A549 (cell line): ENCODE results near the gene HOOK1. TPM values are rescaled to one million over a fixed set of nuclear protein-coding genes. Genes with fewer than 3 reads are reported as not detected.

Experiments
- ATAC-seq, 2 experiments: fragments of 200-7000 bp in 1 of 2; fragments of >200 bp in 1 of 2; cut with Nextera tagmentation in 1 of 2; cut with Tn5 transposase in 1 of 2; 3 replicates each; pipeline versions ENCODE4 v1.8.0 to v1.9.1; 2018 to 2020; ENCODE audit warnings: mild to moderate bottlenecking in 1 of 2, moderate library complexity in 1 of 2
- CTCF ChIA-PET: fragments of 300-600 bp; sonication (Branson Sonifier 250); formaldehyde crosslinking; extraction: SDS; loops from one replicate; lab custom pipeline; 2021; ENCODE audit warnings: antibody characterized with exemption, inconsistent platforms; lab: Yijun Ruan, JAX
- POLR2A ChIA-PET: fragments of 350-600 bp; formaldehyde crosslinking; extraction: SDS; loops from one replicate; lab custom pipeline; 2021; ENCODE audit warnings: antibody characterized with exemption, inconsistent platforms; lab: Yijun Ruan, JAX
- DNase-seq, 2 experiments: peaks; one replicate each; pipeline versions ENCODE4 v3.0.0 to v3.0.0-alpha.2; 2011 to 2016; ENCODE audit warnings: low read depth in 1 of 2, low spot score in 1 of 2
- FAIRE-seq: peaks from 2 replicates; lab custom pipeline; 2011; peaks lifted over from hg19 to GRCh38; lab: Jason Lieb, UNC
- H3K27ac ChIP-seq, 2 experiments: fragments of >200 bp; sonication (Bioruptor Twin); formaldehyde crosslinking; 3 replicates each; pipeline ENCODE4 v1.5.1; 2016 to 2017
- H3K4me1 ChIP-seq: fragments of >200 bp; sonication (Bioruptor Twin); formaldehyde crosslinking; 3 replicates; pipeline ENCODE4 v1.6.1; 2016
- H3K4me2 ChIP-seq: fragments of >200 bp; sonication (Bioruptor Twin); formaldehyde crosslinking; 3 replicates; pipeline ENCODE4 v1.6.1; 2016
- H3K4me3 ChIP-seq: fragments of >200 bp; sonication (Bioruptor Twin); formaldehyde crosslinking; 3 replicates; pipeline ENCODE4 v1.5.1; 2016
- H3K9me3 ChIP-seq: fragments of >200 bp; sonication (Bioruptor Twin); formaldehyde crosslinking; 3 replicates; pipeline ENCODE4 v1.6.1; 2016
- ATOH8 ChIP-seq: fragments of 250-450 bp; sonication (Bioruptor Pico); IDR thresholded peaks from 2 replicates; pipeline ENCODE4 v1.5.0; 2020; ENCODE audit warnings: low read depth, mild to moderate bottlenecking, moderate library complexity
- BCL3 ChIP-seq: fragments of >200 bp; sonication (Bioruptor Twin); formaldehyde crosslinking; IDR thresholded peaks from 3 replicates; pipeline ENCODE4 v1.6.1; 2016
- CBX2 ChIP-seq: fragments of 200-600 bp; sonication (generic); IDR thresholded peaks from 2 replicates; pipeline ENCODE4 v1.6.1; 2016; ENCODE audit warnings: low read depth, mild to moderate bottlenecking, borderline replicate concordance
- CHD4 ChIP-seq: fragments of 200-600 bp; sonication (generic); IDR thresholded peaks from 2 replicates; pipeline ENCODE4 v1.6.1; 2016; ENCODE audit warnings: antibody characterized with exemption, mild to moderate bottlenecking, borderline replicate concordance
- CTCF ChIP-seq: fragments of >200 bp; sonication (Bioruptor Twin); formaldehyde crosslinking; IDR thresholded peaks from 3 replicates; pipeline ENCODE4 v1.5.1; 2016
- E2F6 ChIP-seq: IDR thresholded peaks from 2 replicates; pipeline ENCODE4 v1.6.1; 2012; ENCODE audit warnings: low read depth, borderline replicate concordance
- ELK1 ChIP-seq: fragments of 150-350 bp; IDR thresholded peaks from 2 replicates; pipeline ENCODE4 v1.6.1; 2014; ENCODE audit warnings: low read depth, mild to moderate bottlenecking, low read length
- FOSB ChIP-seq: fragments of 250-450 bp; sonication (Bioruptor Pico); IDR thresholded peaks from 2 replicates; pipeline ENCODE4 v1.5.0; 2020; ENCODE audit warnings: mild to moderate bottlenecking, moderate library complexity
- HDAC2 ChIP-seq: fragments of 200-600 bp; sonication (generic); IDR thresholded peaks from 2 replicates; pipeline ENCODE4 v1.6.1; 2016
- HEYL ChIP-seq: fragments of 250-450 bp; sonication (Bioruptor Pico); IDR thresholded peaks from 2 replicates; pipeline ENCODE4 v1.8.0; 2021; ENCODE audit warnings: mild to moderate bottlenecking, moderate library complexity
- HOXB13 ChIP-seq: fragments of 250-450 bp; sonication (Bioruptor Pico); IDR thresholded peaks from 2 replicates; pipeline ENCODE4 v1.5.0; 2020; ENCODE audit warnings: low read depth, mild to moderate bottlenecking, moderate library complexity
- JUN ChIP-seq, 2 experiments: fragments of >200 bp; sonication (Bioruptor Twin); formaldehyde crosslinking; IDR thresholded peaks; 2 replicates in 1 of 2; 3 replicates in 1 of 2; pipeline ENCODE4 v1.6.1; 2016 to 2017
- MAX ChIP-seq: IDR thresholded peaks from 2 replicates; pipeline ENCODE4 v1.6.1; 2012
- NFE2L2 ChIP-seq: fragments of 150-350 bp; conservative IDR thresholded peaks from 2 replicates; pipeline ENCODE4 v1.6.1; 2014; ENCODE audit warnings: low read length
- NR3C1 ChIP-seq: fragments of >200 bp; sonication (Bioruptor Twin); formaldehyde crosslinking; IDR thresholded peaks from 3 replicates; pipeline ENCODE4 v1.6.1; 2017
- PHF8 ChIP-seq: fragments of 200-600 bp; sonication (generic); IDR thresholded peaks from 2 replicates; pipeline ENCODE4 v1.6.1; 2016; ENCODE audit warnings: low read depth, mild to moderate bottlenecking, antibody characterized with exemption, moderate library complexity, borderline replicate concordance
- POLR2A ChIP-seq: IDR thresholded peaks from 2 replicates; pipeline ENCODE4 v1.6.1; 2012; ENCODE audit warnings: mild to moderate bottlenecking, low read length
- RARB ChIP-seq: fragments of 250-450 bp; sonication (Bioruptor Pico); IDR thresholded peaks from 2 replicates; pipeline ENCODE4 v1.8.0; 2021; ENCODE audit warnings: mild to moderate bottlenecking, moderate library complexity
- RCOR1 ChIP-seq: fragments of 150-350 bp; IDR thresholded peaks from 2 replicates; pipeline ENCODE4 v1.6.1; 2014; ENCODE audit warnings: antibody characterized with exemption, low read length, low read depth
- RFX5 ChIP-seq: fragments of 450-650 bp; IDR thresholded peaks from 2 replicates; pipeline ENCODE4 v1.7.1; 2014; ENCODE audit warnings: antibody characterized with exemption, mild to moderate bottlenecking, moderate library complexity
- TP53 ChIP-seq: fragments of 250-450 bp; sonication (Bioruptor Pico); IDR thresholded peaks from 2 replicates; pipeline ENCODE4 v1.5.0; 2021; ENCODE audit warnings: mild to moderate bottlenecking, moderate library complexity
- WGBS: methylation state at CpG from one replicate; pipeline ENCODE4 v1.1.6; 2017; ENCODE audit errors: missing lambda C conversion rate; 5-methylcytosine and 5-hydroxymethylcytosine counted together
- polyA plus RNA-seq, 4 experiments: library from polyadenylated mRNA; depleted of rRNA in 3 of 4; stranded (reverse); fragments of >200 nt; fragmentation: RNase III in 1 of 4; extraction: RNeasy Plus Mini Kit Qiagen cat#74134 plus additional on column Dnase treatment in 1 of 4; gene quantifications; 2 replicates in 3 of 4; 3 replicates in 1 of 4; pipeline ENCODE4 v1.2.3, GENCODE V29; 2011 to 2017

HOOK1 gene
- polyA plus RNA-seq, 2 of the 4 experiments (the other 2 are of a cell fraction): 0.46 to 1.3 TPM

GRCh38 chr1:59769736-59770095 lies 45.0 kb upstream of the HOOK1 start:
- FAIRE-seq (no peak), DNase-seq (no peak), ATAC-seq (no peak)
- WGBS: 66% methylated on average over 4 of the region's 4 CpGs
- H3K4me3 ChIP-seq: no peak overlapping the region
- H3K4me2 ChIP-seq: no peak overlapping the region
- H3K9me3 ChIP-seq: no peaks in the 10 kb centered on the region
- POLR2A ChIA-PET: no interaction called here
- H3K27ac ChIP-seq: no peak overlapping the region
- no peaks in the 10 kb centered on the region for H3K4me1 ChIP-seq
- CTCF ChIA-PET: interaction anchor here (1.0 kb wide), 1 partner anchor 1254 kb away, joined by 4 read pairs; no protein-coding TSS in a partner anchor
- TF ChIP-seq FOSB (CRISPR knock-in tag): no peak
- no peak for TF ChIP-seq TP53 (CRISPR knock-in tag)
- no peak for TF ChIP-seq RCOR1
- TF ChIP-seq MAX: no peak
- TF ChIP-seq NR3C1: no peak
- no peak for TF ChIP-seq ATOH8 (CRISPR knock-in tag)
- TF ChIP-seq BCL3: no peak
- TF ChIP-seq CBX2: no peak
- no peak for TF ChIP-seq NFE2L2
- TF ChIP-seq JUN (IDR thresholded peaks at IDR 0.05): no peak
- no peak for TF ChIP-seq E2F6
- no peak for TF ChIP-seq ELK1
- no peak for TF ChIP-seq HDAC2
- TF ChIP-seq HOXB13 (CRISPR knock-in tag): no peak
- TF ChIP-seq HEYL (CRISPR knock-in tag): no peak
- no peak for TF ChIP-seq RARB (CRISPR knock-in tag)

GRCh38 chr1:59771361-59771760 lies 43.4 kb upstream of the HOOK1 start:
- H3K9me3 ChIP-seq: no peaks in the 10 kb centered on the region
- TF ChIP-seq PHF8 (no peak), POLR2A (no peak), MAX (no peak), RFX5 (no peak), RARB (CRISPR knock-in tag) (no peak), CHD4 (no peak), BCL3 (no peak), CTCF (no peak)
- no peaks in the 10 kb centered on the region for H3K4me1 ChIP-seq
- H3K4me2 ChIP-seq: no peak overlapping the region
- ChIA-PET POLR2A (no interaction called here), CTCF (interaction anchor here (1.2 kb wide), 1 partner anchor 73 kb away, joined by 3 read pairs; no protein-coding TSS in a partner anchor)
- no peak for DNase-seq
- H3K4me3 ChIP-seq: no peak overlapping the region
- no peak for ATAC-seq
- FAIRE-seq: no peak
- no peak overlapping the region for H3K27ac ChIP-seq
- 67% methylated on average over 3 of the region's 3 CpGs for WGBS
